Choroid plexus epithelial cell (primary cell): ENCODE data around the gene UBA52.

Experiments
- DNase-seq: peaks from one replicate; pipeline ENCODE4 v3.0.0-alpha.2; 2010; ENCODE audit warnings: low read depth
- H3K4me3 ChIP-seq: 2 replicates; pipeline ENCODE4 v1.5.1; 2011; ENCODE audit warnings: low read depth, mild to moderate bottlenecking, control low read depth, low read length, moderate library complexity
- CTCF ChIP-seq: conservative IDR thresholded peaks from 2 replicates; pipeline ENCODE4 v1.5.1; 2011; ENCODE audit warnings: low read depth, mild to moderate bottlenecking, control low read depth, inconsistent platforms, low read length, moderate library complexity

Gene UBA52

GRCh38 chr19:18611327-18612050 lies 39.8 kb downstream of the UBA52 start:
- no peak overlapping the region for H3K4me3 ChIP-seq
- no peak for DNase-seq
- TF ChIP-seq CTCF: no peak

- no peak overlapping the region for H3K4me3 ChIP-seq
- no peak for TF ChIP-seq CTCF
These were observed 40.6 kb downstream of the UBA52 start for GRCh38 chr19:18612051-18612771.

GRCh38 chr19:18612772-18613588 lies 41.3 kb downstream of the UBA52 start, which contains the start of gene TMEM59L:
TMEM59L (plus strand) TSS chr19:18612870; CDS start chr19:18612959, 89 bp downstream.
- TF ChIP-seq CTCF: no peak
- H3K4me3 ChIP-seq: no peak within 1 kb of the TSS
- DNase-seq: no peak

More at GRCh38 chr19:18612051-18612771, 40.6 kb downstream of the UBA52 start:
- DNase-seq: no peak

- no peak overlapping the region for H3K4me3 ChIP-seq
- no peak for TF ChIP-seq CTCF
- DNase-seq: no peak
These were observed 42.1 kb downstream of the UBA52 start for GRCh38 chr19:18613589-18614234.

GRCh38 chr19:18616023-18616422 lies 44.4 kb downstream of the UBA52 start:
- TF ChIP-seq CTCF: no peak
- H3K4me3 ChIP-seq: no peak overlapping the region
- no peak for DNase-seq

GRCh38 chr19:18617562-18617961 lies 45.9 kb downstream of the UBA52 start:
- no peak for TF ChIP-seq CTCF
- H3K4me3 ChIP-seq: no peak overlapping the region
- DNase-seq: no peak
